CD4-positive, alpha-beta memory T cell (primary cell): ENCODE results near the gene PPFIA2. TPM values are rescaled to one million over a fixed set of nuclear protein-coding genes. Genes with fewer than 3 reads are reported as not detected.

ENCODE experiments used
- CTCF ChIA-PET: fragments of 350-600 bp; sonication (Branson Sonifier 250); formaldehyde crosslinking; loops from one replicate; lab custom pipeline; 2021; ENCODE audit warnings: inconsistent platforms; ENCODE audit not compliant: partially characterized antibody; lab: Charles Lee
- POLR2A ChIA-PET: fragments of 350-600 bp; sonication (Branson Sonifier 250); formaldehyde crosslinking; loops from one replicate; lab custom pipeline; 2021; ENCODE audit not compliant: partially characterized antibody; lab: Charles Lee
- DNase-seq, 5 donors: peaks; one replicate each; pipeline versions ENCODE4 v3.0.0 to v3.0.0-alpha.2; 2020 to 2022; ENCODE audit warnings: mixed read lengths in 1 of 5
- H3K27ac ChIP-seq: one replicate; pipeline ENCODE4 v1.7.0; 2013; ENCODE audit warnings: low read depth, low read length
- H3K27me3 ChIP-seq: 2 replicates; pipeline ENCODE4 v1.7.0; 2013; ENCODE audit warnings: mild to moderate bottlenecking, low read length, moderate library complexity; ENCODE audit not compliant: insufficient read depth
- H3K36me3 ChIP-seq: 2 replicates; pipeline ENCODE4 v1.7.0; 2013; ENCODE audit warnings: mild to moderate bottlenecking, low read length, moderate library complexity; ENCODE audit not compliant: insufficient read depth
- H3K4me1 ChIP-seq: 2 replicates; pipeline ENCODE4 v1.7.0; 2013; ENCODE audit warnings: mild to moderate bottlenecking, low read length, moderate library complexity; ENCODE audit not compliant: insufficient read depth
- H3K4me3 ChIP-seq, 2 donors: one replicate each; pipeline ENCODE4 v1.7.0; 2013; ENCODE audit warnings: low read length in 2 of 2, mild to moderate bottlenecking in 1 of 2
- H3K9me3 ChIP-seq, 2 donors: one replicate each; pipeline ENCODE4 v1.7.0; 2013; ENCODE audit warnings: low read length in 2 of 2, control low read depth in 1 of 2; ENCODE audit not compliant: control insufficient read depth in 1 of 2
- H3K27ac Mint-ChIP-seq, 7 donors: one replicate each; pipeline ENCODE4 v1.8.0; 2020 to 2021; ENCODE audit warnings: mixed read lengths in 7 of 7, mild to moderate bottlenecking in 6 of 7, inconsistent platforms in 3 of 7, moderate library complexity in 3 of 7
- H3K27me3 Mint-ChIP-seq, 2 donors: one replicate each; pipeline ENCODE4 v1.8.0; 2020 to 2021; ENCODE audit warnings: mixed read lengths in 2 of 2
- H3K36me3 Mint-ChIP-seq, 2 donors: one replicate each; pipeline ENCODE4 v1.8.0; 2020 to 2021; ENCODE audit warnings: mixed read lengths in 2 of 2, inconsistent platforms in 1 of 2, mild to moderate bottlenecking in 1 of 2
- H3K4me1 Mint-ChIP-seq, 4 donors: one replicate each; pipeline ENCODE4 v1.8.0; 2020 to 2021; ENCODE audit warnings: mixed read lengths in 4 of 4, mild to moderate bottlenecking in 1 of 4
- H3K4me3 Mint-ChIP-seq, 8 donors: one replicate each; pipeline ENCODE4 v1.8.0; 2020 to 2021; ENCODE audit warnings: mixed read lengths in 8 of 8, mild to moderate bottlenecking in 7 of 8, moderate library complexity in 6 of 8, inconsistent platforms in 3 of 8
- H3K9me3 Mint-ChIP-seq, 8 donors: one replicate each; pipeline ENCODE4 v1.8.0; 2020 to 2021; ENCODE audit warnings: mixed read lengths in 8 of 8, mild to moderate bottlenecking in 5 of 8, inconsistent platforms in 3 of 8, moderate library complexity in 1 of 8
- intact Hi-C: fragments of 100-400 bp; cut with micrococcal nuclease; formaldehyde crosslinking; loops from one replicate; pipeline ENCODE4 v1.15.1; 2023
- polyA plus RNA-seq, 2 donors: library from polyadenylated mRNA; unstranded; fragments of 300-500 nt; fragmentation: Illumina TruSeq; gene quantifications; one replicate each; pipeline ENCODE4 v1.2.3, GENCODE V29; 2021
- total RNA-seq, 2 experiments: library from RNA; stranded (reverse); gene quantifications; one replicate each; pipeline ENCODE4 v1.2.3, GENCODE V29; 2021

Gene PPFIA2
- total RNA-seq (not detected), polyA plus RNA-seq (not detected)

DNA sequence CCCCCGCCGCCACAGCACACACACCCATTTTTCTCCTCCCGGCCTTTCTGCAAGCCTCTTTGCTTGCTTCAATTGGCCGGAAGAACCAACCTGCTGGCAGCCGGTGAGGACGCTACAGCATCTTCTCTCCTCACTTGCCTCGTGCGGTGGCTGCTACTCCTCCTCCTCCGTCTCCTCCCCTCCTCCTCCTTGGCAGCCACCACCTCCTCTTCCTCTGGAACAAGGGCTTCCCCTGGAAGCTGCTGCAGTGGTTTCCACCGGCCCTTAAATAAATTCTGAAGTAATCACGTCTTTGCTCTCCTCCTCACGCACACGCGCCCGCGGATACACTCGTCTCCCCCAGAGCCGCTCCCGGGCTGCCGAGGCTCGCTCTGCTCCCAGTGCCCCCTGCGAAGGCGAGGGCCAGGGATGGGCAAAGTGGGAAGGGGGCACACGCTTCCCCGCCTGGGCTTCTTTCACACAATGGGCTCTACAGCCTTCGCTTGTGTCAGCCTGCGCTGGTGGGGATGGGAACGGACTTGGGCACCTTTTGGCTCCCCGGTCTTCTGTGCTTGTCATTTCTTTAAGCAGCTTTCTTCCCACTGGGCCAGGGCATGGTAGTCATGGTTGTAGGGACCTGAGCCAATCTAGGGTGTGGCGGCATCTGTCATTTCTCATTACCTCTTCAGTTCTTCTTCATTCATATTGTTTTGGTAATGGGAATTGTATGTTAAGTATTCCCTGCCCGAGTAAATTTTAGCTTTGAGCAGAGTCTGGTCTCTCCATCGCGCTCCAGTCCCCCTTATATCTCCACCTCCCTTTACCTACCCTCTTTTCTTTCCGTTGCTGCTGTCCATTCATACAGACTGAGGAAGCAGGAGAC is at the start of gene PPFIA2:
PPFIA2 (minus strand) TSS at position 161 of the 862 bp plus-strand sequence.
- Histone ChIP-seq H3K4me1 (peaks cover 8% of the 10 kb centered on the region), H3K36me3 (no peaks in the 10 kb centered on the region), H3K27me3 (peaks cover 5% of the 10 kb centered on the region), H3K9me3 (no peaks in the 10 kb centered on the region), H3K4me3 (no peak within 1 kb of the TSS), H3K27ac (no peak within 1 kb of the TSS)
- CTCF ChIA-PET, result interaction anchor here (1.3 kb wide), 1 partner anchor 233 kb away, joined by 3 read pairs; no protein-coding TSS in a partner anchor
- Mint-ChIP-seq H3K27ac (no peak within 1 kb of the TSS), H3K9me3 (peaks cover 0 to 3% (median 0%) of the 10 kb centered on the region in 8 donors), H3K4me1 (peaks cover 8 to 18% (median 13%) of the 10 kb centered on the region in 4 donors), H3K4me3 (peak within 1 kb of the TSS; percentile 67 to 86 (median 76)), H3K27me3 (peaks cover 12 to 17% of the 10 kb centered on the region in 2 donors), H3K36me3 (no peaks in the 10 kb centered on the region)
- peak in 4 of 5 donors; percentile 13 to 30 (median 18) for DNase-seq
- intact Hi-C loops, result no loop called here
- POLR2A ChIA-PET, result no interaction called here

DNA sequence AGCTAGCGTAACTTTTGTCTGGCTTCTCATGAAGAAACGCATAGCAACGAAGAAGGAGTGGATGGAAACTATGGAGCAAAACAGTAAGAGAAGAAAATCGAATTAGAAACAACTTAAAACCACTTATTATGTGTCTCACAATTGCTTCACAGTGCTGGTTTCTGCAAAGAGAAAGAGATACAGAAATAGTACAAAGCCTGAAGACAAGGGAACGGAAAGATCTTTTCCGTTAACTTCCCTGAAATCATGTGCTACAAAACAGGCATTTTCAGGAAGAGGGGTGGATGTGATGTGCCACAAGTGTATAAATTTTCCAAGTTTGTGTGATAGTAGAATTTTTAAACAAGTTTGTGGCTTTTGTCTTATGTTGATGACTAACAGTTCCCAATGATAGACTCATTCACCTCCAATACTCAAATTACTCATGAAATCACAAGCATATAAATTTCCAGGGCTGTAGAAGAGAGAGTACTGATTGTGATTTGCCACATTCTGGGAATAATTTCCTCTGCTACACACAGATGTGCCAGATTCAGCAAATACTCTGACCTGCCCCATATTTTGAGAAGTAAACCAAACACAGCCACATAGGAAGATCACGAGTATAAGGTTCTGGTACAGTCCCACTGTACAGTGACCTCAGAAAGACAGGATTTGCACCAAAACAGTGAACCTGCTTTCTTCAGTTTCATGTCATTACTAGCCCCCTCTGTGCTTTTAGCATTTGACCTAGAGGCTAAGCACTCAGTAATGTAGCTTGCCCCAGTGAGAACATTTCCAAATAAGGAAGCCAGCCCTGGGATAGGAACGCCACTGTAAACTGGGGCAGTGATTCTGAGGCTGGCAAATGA is 41.4 kb upstream of the PPFIA2 start:
- no peak overlapping the region for H3K4me3 ChIP-seq
- intact Hi-C loops, result loop anchor here (10.0 kb wide), 1 partner anchor 194 kb away; no protein-coding TSS in a partner anchor
- Mint-ChIP-seq H3K27ac (no peak overlapping the region), H3K27me3 (peaks cover 0 to 3% of the 10 kb centered on the region in 2 donors), H3K9me3 (peaks cover 0 to 2% (median 0%) of the 10 kb centered on the region in 8 donors), H3K4me3 (no peak overlapping the region), H3K36me3 (no peaks in the 10 kb centered on the region), H3K4me1 (no peaks in the 10 kb centered on the region)
- POLR2A ChIA-PET, result no interaction called here
- H3K9me3 ChIP-seq, result no peaks in the 10 kb centered on the region
- no peak for DNase-seq
- H3K4me1 ChIP-seq, result no peaks in the 10 kb centered on the region
- CTCF ChIA-PET, result no interaction called here
- no peaks in the 10 kb centered on the region for H3K36me3 ChIP-seq
- no peak overlapping the region for H3K27ac ChIP-seq
- H3K27me3 ChIP-seq, result no peaks in the 10 kb centered on the region

DNA sequence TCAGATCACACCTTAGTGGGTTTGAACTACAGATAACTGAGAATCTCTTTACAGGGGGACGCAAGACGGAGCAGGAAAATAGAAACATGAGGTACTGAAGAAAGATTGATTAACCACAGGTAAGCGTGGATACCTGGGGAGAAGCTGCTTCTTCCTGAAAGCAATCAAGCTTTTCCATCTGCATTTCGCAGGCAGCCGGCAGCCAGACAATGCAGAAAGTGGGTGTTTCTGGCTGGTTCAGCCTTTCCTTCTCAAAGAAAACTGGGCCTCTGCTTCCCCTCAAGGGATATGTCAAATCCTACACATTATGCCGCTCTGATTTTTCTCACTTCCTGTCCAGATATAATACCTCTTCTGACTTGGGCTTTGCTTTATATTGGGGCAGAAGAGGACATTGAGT is 39.1 kb upstream of the PPFIA2 start:
- intact Hi-C loops, result no loop called here
- Mint-ChIP-seq H3K4me1 (no peaks in the 10 kb centered on the region), H3K9me3 (no peaks in the 10 kb centered on the region), H3K27me3 (peaks cover 0 to 3% of the 10 kb centered on the region in 2 donors), H3K4me3 (no peak overlapping the region), H3K36me3 (no peaks in the 10 kb centered on the region), H3K27ac (no peak overlapping the region)
- no peak for DNase-seq
- Histone ChIP-seq H3K36me3 (no peaks in the 10 kb centered on the region), H3K4me3 (no peak overlapping the region), H3K4me1 (no peaks in the 10 kb centered on the region), H3K9me3 (no peaks in the 10 kb centered on the region), H3K27ac (no peak overlapping the region), H3K27me3 (no peaks in the 10 kb centered on the region)
- CTCF ChIA-PET, result no interaction called here
- POLR2A ChIA-PET, result no interaction called here

DNA sequence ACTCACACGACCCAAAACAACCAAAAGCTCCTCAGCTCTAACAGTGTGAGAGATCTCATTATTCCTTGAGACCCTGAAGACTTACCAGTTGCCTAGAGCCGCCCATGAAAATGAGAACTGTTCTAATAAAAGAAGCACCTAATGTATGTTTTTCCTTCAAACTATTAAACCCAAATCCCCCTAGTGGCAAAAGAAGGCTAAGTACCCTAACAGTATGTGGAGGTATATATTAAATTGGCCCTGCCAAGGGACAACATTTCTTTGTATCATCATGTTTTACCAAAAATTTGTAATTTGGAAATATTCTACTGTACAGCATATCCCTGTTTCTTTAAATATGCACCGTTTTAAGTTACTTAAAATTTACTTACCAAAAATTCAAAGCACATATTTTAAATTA is 38.0 kb upstream of the PPFIA2 start:
- no peak overlapping the region for H3K27ac Mint-ChIP-seq
- H3K4me1 Mint-ChIP-seq, result no peaks in the 10 kb centered on the region
- Histone ChIP-seq H3K9me3 (no peaks in the 10 kb centered on the region), H3K36me3 (no peaks in the 10 kb centered on the region), H3K4me1 (no peaks in the 10 kb centered on the region), H3K27ac (no peak overlapping the region), H3K4me3 (no peak overlapping the region), H3K27me3 (no peaks in the 10 kb centered on the region)
- intact Hi-C loops, result no loop called here
- H3K27me3 Mint-ChIP-seq, result peaks cover 0 to 3% of the 10 kb centered on the region in 2 donors
- ChIA-PET POLR2A (no interaction called here), CTCF (no interaction called here)
- H3K9me3 Mint-ChIP-seq, result no peaks in the 10 kb centered on the region
- peak in 1 of 5 donors; percentile 4 for DNase-seq
- H3K36me3 Mint-ChIP-seq, result no peaks in the 10 kb centered on the region
- H3K4me3 Mint-ChIP-seq, result no peak overlapping the region

DNA sequence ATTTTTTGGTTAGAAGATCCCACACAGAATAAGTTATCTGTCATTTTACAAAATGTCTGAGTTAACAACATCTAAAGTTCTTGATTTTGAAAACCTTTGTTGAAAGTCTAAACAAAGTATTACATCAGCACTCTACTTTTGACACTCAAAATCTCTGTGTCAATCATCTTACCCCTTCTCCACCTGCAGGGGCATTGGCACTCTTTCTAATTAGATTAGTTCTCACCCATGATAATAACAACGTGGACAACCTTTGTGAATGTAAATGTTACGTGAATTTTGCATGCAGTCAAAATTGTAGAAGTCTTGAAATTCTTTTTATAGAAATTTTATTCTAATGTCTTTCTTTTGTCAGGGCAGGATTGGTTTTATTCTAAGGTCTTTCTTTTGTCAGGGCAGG is 33.5 kb upstream of the PPFIA2 start:
- H3K27ac Mint-ChIP-seq, result no peak overlapping the region
- no peaks in the 10 kb centered on the region for H3K9me3 ChIP-seq
- no peaks in the 10 kb centered on the region for H3K36me3 ChIP-seq
- H3K27me3 Mint-ChIP-seq, result peaks cover 0 to 1% of the 10 kb centered on the region in 2 donors
- no peaks in the 10 kb centered on the region for H3K4me1 ChIP-seq
- H3K27me3 ChIP-seq, result no peaks in the 10 kb centered on the region
- H3K4me1 Mint-ChIP-seq, result no peaks in the 10 kb centered on the region
- no peak overlapping the region for H3K4me3 ChIP-seq
- no peak overlapping the region for H3K4me3 Mint-ChIP-seq
- H3K36me3 Mint-ChIP-seq, result no peaks in the 10 kb centered on the region
- intact Hi-C loops, result no loop called here
- ChIA-PET CTCF (no interaction called here), POLR2A (no interaction called here)
- no peak overlapping the region for H3K27ac ChIP-seq
- H3K9me3 Mint-ChIP-seq, result no peaks in the 10 kb centered on the region
- no peak for DNase-seq

DNA sequence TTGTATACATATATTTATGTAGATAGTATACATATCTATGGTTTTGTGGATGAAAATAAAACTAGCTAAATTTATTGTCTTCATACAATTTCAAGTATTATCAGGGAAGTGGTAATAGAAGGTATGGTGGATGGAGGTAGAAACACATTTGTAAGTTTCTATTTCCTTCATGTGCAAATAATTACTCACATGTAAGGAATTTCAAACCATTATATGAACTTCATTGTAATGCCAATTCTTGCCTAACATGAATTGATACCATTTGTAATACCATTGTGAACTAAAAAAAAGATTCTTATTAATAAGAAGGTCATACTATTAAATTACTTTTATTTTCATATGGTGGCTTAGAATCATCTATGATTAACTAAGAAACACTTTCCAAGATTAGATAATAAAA is 20.1 kb upstream of the PPFIA2 start:
- Histone ChIP-seq H3K9me3 (no peaks in the 10 kb centered on the region), H3K36me3 (no peaks in the 10 kb centered on the region), H3K27ac (no peak overlapping the region), H3K4me1 (no peaks in the 10 kb centered on the region), H3K27me3 (no peaks in the 10 kb centered on the region), H3K4me3 (no peak overlapping the region)
- Mint-ChIP-seq H3K27me3 (peaks cover 0 to 2% of the 10 kb centered on the region in 2 donors), H3K36me3 (no peaks in the 10 kb centered on the region), H3K9me3 (peaks cover 0 to 2% (median 0%) of the 10 kb centered on the region in 8 donors), H3K4me1 (no peaks in the 10 kb centered on the region), H3K27ac (no peak overlapping the region), H3K4me3 (no peak overlapping the region)
- ChIA-PET POLR2A (no interaction called here), CTCF (no interaction called here)
- intact Hi-C loops, result no loop called here
- DNase-seq, result no peak

DNA sequence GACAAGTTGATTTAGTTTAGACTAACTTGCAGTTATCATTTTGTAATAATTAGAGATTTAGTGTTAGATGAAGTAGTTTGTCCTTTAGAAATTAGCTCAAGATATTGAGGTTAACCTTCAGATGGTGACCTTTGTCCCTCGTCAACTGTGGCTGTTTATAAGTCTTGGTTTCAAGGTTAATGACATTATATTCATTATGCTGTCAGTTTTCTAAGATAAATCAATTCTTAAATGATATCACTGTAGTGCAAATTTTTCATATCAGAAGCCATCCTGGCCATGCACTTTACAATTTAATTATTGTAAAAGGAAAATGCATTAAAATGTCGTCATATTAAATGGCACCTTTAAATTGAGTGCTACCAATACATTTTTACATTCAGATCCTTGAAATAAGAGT is 19.6 kb upstream of the PPFIA2 start:
- H3K36me3 ChIP-seq, result no peaks in the 10 kb centered on the region
- Mint-ChIP-seq H3K36me3 (no peaks in the 10 kb centered on the region), H3K4me1 (no peaks in the 10 kb centered on the region), H3K9me3 (peaks cover 0 to 2% (median 0%) of the 10 kb centered on the region in 8 donors), H3K27me3 (peaks cover 0 to 2% of the 10 kb centered on the region in 2 donors), H3K27ac (no peak overlapping the region), H3K4me3 (no peak overlapping the region)
- no peak overlapping the region for H3K27ac ChIP-seq
- no peaks in the 10 kb centered on the region for H3K27me3 ChIP-seq
- DNase-seq, result no peak
- no peaks in the 10 kb centered on the region for H3K9me3 ChIP-seq
- no peak overlapping the region for H3K4me3 ChIP-seq
- no peaks in the 10 kb centered on the region for H3K4me1 ChIP-seq
- intact Hi-C loops, result no loop called here
- ChIA-PET CTCF (no interaction called here), POLR2A (no interaction called here)
